CD4-positive, alpha-beta T cell (primary cell): ENCODE results near the gene PTPRN2. TPM values are rescaled to one million over a fixed set of nuclear protein-coding genes. Genes with fewer than 3 reads are reported as not detected.
"Not testable (repeated sequence)": the region's sequence is repeated elsewhere in the genome, so short reads cannot be mapped to it uniquely, and the experiment has no call there.

Experiments used
- ATAC-seq: fragments of 200-7000 bp; cut with Tn5 transposase; one replicate; pipeline ENCODE4 v1.10.0; 2022; ENCODE audit warnings: mild to moderate bottlenecking; ENCODE audit not compliant: poor library complexity
- CTCF ChIA-PET: fragments of 350-600 bp; sonication (Branson Sonifier 250); formaldehyde crosslinking; loops from one replicate; lab custom pipeline; 2021; ENCODE audit warnings: antibody characterized with exemption, inconsistent platforms; lab: Charles Lee
- POLR2A ChIA-PET: fragments of 350-600 bp; sonication (Branson Sonifier 250); formaldehyde crosslinking; loops from one replicate; lab custom pipeline; 2021; ENCODE audit warnings: antibody characterized with exemption, inconsistent platforms; lab: Charles Lee
- DNase-seq, 14 experiments: peaks; one replicate each; pipeline ENCODE4 v3.0.0-alpha.2; 2013 to 2020; ENCODE audit warnings: mixed read lengths in 2 of 14
- H3K27ac ChIP-seq, 2 donors: one replicate each; pipeline versions ENCODE4 v1.5.1 to v1.7.0; 2013; ENCODE audit warnings: low read length in 2 of 2, low read depth in 1 of 2, mild to moderate bottlenecking in 1 of 2
- H3K27me3 ChIP-seq, 2 experiments: 1 replicate in 1 of 2; 2 replicates in 1 of 2; pipeline versions ENCODE4 v1.6.1 to v1.7.0; 2013; ENCODE audit warnings: low read length in 2 of 2, control low read depth in 1 of 2, mild to moderate bottlenecking in 1 of 2, moderate library complexity in 1 of 2; ENCODE audit not compliant: insufficient read depth in 2 of 2, control insufficient read depth in 1 of 2
- H3K36me3 ChIP-seq: one replicate; pipeline ENCODE4 v1.6.1; 2013; ENCODE audit warnings: low read length, control low read depth; ENCODE audit not compliant: insufficient read depth
- H3K4me1 ChIP-seq: one replicate; pipeline ENCODE4 v1.6.1; 2013; ENCODE audit warnings: low read length, control low read depth; ENCODE audit not compliant: insufficient read depth
- H3K4me3 ChIP-seq: one replicate; pipeline ENCODE4 v1.5.1; 2013; ENCODE audit warnings: mild to moderate bottlenecking, low read length, moderate library complexity
- H3K9me3 ChIP-seq, 2 experiments: 1 replicate in 1 of 2; 2 replicates in 1 of 2; pipeline versions ENCODE4 v1.6.1 to v1.7.0; 2013; ENCODE audit warnings: low read length in 2 of 2, mild to moderate bottlenecking in 2 of 2, control low read depth in 1 of 2, moderate library complexity in 1 of 2; ENCODE audit not compliant: control insufficient read depth in 1 of 2, insufficient read depth in 1 of 2
- H3K27ac Mint-ChIP-seq: one replicate; pipeline ENCODE4 v1.8.0; 2020; ENCODE audit warnings: mixed read lengths
- H3K27me3 Mint-ChIP-seq: one replicate; pipeline ENCODE4 v1.8.0; 2021; ENCODE audit warnings: mixed read lengths
- H3K36me3 Mint-ChIP-seq: one replicate; pipeline ENCODE4 v1.8.0; 2021; ENCODE audit warnings: low read depth, mixed read lengths
- H3K4me1 Mint-ChIP-seq: one replicate; pipeline ENCODE4 v1.8.0; 2021; ENCODE audit warnings: low read depth, mixed read lengths
- H3K4me3 Mint-ChIP-seq: one replicate; pipeline ENCODE4 v1.8.0; 2020; ENCODE audit warnings: mild to moderate bottlenecking, mixed read lengths
- H3K9me3 Mint-ChIP-seq: one replicate; pipeline ENCODE4 v1.8.0; 2020; ENCODE audit warnings: mixed read lengths
- intact Hi-C, 2 experiments: fragments of 100-400 bp; cut with DNase I in 1 of 2; cut with micrococcal nuclease in 1 of 2; formaldehyde crosslinking; loops; one replicate each; pipeline versions ENCODE4 v1.15.1 to v1.9.0; 2023 to 2025; cut with DNase I, micrococcal nuclease
- total RNA-seq, 174 experiments: library from RNA in 2 of 174; stranded (reverse) in 2 of 174; gene quantifications; one replicate each; pipeline ENCODE4 v1.2.3 and lab custom pipeline; 2021 to 2026
- TF ChIP-seq, protein P1 (sequence below): fragments of 200-600 bp; IDR thresholded peaks from one replicate; pipeline ENCODE4 v1.8.0; 2022; ENCODE audit warnings: antibody characterized with exemption, mild to moderate bottlenecking

The PTPRN2 gene
- total RNA-seq, 2 experiments from 2014 or later = 0.34 to 0.44 TPM

DNA sequence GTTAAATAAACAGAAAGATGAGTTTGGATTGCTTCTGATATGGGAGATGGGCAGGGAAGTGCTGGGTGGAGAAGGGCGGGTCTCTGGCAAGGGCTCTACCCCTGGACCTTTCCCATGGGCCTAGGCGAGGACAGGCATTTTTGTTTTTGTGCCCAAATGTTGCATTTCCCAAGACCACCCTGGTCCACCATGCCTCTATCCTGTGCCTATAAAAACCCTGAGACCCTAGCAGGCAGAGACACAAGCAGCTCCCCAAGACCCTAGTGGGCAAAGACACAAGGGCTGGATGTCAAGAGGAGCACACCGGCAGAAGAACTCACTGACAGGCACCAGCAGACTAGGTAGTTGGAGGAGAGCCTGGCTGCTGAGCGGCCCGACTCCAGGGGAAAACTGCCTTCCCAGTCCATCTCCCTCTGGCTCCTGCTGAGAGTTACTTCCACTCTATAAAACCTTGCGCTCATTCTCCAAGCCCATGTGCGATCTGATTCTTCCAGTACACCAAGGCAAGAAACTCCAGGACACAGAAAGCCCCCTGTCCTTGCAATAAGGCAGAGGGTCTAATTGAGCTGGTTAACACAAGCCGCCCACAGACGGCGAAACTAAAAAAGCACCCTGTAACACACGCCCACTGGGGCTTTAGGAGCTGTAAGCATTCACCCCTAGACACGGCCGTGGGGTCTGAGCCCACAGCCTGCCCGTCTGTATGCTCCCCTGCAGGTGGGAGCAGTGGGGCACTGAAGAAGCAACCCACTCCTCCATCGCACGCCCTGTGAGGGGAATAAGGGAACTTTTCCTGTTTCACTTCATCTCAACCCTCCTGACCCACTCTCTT lies 291.4 kb downstream of the PTPRN2 start:
- peaks cover 2% of the 10 kb centered on the region for H3K9me3 Mint-ChIP-seq
- intact Hi-C loops = no loop called here
- ChIA-PET POLR2A (no interaction called here), CTCF (no interaction called here)
- DNase-seq (no peak), ATAC-seq (no peak)
- H3K27ac Mint-ChIP-seq = no peak overlapping the region
- Histone ChIP-seq H3K4me1 (no peaks in the 10 kb centered on the region), H3K27ac (no peak overlapping the region), H3K4me3 (no peak overlapping the region), H3K36me3 (no peaks in the 10 kb centered on the region), H3K9me3 (peaks cover 0 to 24% of the 10 kb centered on the region in 2 experiments), H3K27me3 (no peaks in the 10 kb centered on the region)
- no peak overlapping the region for H3K4me3 Mint-ChIP-seq
- peaks cover 8% of the 10 kb centered on the region for H3K27me3 Mint-ChIP-seq
- H3K36me3 Mint-ChIP-seq = no peaks in the 10 kb centered on the region
- H3K4me1 Mint-ChIP-seq = no peaks in the 10 kb centered on the region
- TF ChIP-seq, protein P1, sequence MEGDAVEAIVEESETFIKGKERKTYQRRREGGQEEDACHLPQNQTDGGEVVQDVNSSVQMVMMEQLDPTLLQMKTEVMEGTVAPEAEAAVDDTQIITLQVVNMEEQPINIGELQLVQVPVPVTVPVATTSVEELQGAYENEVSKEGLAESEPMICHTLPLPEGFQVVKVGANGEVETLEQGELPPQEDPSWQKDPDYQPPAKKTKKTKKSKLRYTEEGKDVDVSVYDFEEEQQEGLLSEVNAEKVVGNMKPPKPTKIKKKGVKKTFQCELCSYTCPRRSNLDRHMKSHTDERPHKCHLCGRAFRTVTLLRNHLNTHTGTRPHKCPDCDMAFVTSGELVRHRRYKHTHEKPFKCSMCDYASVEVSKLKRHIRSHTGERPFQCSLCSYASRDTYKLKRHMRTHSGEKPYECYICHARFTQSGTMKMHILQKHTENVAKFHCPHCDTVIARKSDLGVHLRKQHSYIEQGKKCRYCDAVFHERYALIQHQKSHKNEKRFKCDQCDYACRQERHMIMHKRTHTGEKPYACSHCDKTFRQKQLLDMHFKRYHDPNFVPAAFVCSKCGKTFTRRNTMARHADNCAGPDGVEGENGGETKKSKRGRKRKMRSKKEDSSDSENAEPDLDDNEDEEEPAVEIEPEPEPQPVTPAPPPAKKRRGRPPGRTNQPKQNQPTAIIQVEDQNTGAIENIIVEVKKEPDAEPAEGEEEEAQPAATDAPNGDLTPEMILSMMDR = no peak

DNA sequence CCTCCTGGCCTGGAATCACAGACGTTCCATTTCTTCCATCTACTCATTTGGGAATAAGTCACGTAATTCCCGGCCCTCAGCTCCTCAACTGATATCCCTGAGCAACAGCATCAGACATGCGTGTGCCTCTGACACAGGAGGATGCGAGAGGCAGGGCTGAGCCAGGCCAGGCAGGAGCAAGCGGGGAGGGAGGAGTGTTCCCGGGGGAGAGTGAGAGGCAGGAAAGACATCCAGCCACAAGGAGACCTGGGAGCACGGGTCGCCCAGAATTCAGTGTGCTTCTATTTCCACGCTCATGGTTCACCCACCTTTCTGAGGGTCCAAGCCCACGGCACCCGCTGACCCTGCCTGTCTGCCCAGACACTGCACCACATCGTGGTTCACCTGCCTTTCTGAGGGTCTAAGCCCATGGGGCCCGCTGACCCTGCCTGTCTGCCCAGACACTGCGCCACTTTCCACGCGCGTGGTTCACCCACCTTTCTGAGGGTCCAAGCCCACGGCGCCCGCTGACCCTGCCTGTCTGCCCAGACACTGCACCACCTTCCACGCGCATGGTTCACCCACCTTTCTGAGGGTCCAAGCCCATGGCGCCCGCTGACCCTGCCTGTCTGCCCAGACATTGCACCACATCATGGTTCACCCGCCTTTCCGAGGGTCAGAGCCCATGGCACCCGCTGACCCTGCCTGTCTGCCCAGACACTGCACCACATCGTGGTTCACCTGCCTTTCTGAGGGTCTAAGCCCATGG lies 293.0 kb downstream of the PTPRN2 start:
- not testable (repeated sequence) for DNase-seq

DNA sequence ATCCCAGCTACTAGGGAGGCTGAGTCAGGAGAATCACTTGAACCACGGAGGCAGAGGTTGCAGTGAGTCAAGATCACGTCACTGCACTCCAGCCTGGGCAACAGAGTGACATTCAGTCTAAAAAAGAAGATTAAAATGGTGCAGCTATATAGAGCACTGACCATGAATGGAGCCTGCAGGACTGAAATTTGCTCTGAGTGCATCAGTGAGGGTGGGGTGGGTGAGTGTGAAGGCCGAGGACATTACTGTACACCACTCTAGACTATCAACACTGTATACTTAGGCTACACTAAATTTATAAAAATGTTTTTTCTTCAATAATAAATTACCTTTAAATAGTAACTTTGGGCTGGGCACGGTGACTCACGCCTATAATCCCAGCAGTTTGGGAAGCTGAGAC lies 294.7 kb downstream of the PTPRN2 start:
- POLR2A ChIA-PET = no interaction called here
- no peak for DNase-seq
- H3K4me3 ChIP-seq = no peak overlapping the region
- Mint-ChIP-seq H3K27ac (no peak overlapping the region), H3K4me3 (no peak overlapping the region), H3K36me3 (peaks cover 6% of the 10 kb centered on the region), H3K27me3 (no peaks in the 10 kb centered on the region), H3K9me3 (peaks cover 12% of the 10 kb centered on the region), H3K4me1 (no peaks in the 10 kb centered on the region)
- no peak overlapping the region for H3K27ac ChIP-seq
- TF ChIP-seq, protein P1 = no peak
- no peak for ATAC-seq
- CTCF ChIA-PET = no interaction called here
- intact Hi-C loops = no loop called here
- H3K9me3 ChIP-seq = peaks cover 15 to 35% of the 10 kb centered on the region in 2 experiments
- no peaks in the 10 kb centered on the region for H3K4me1 ChIP-seq
- no peaks in the 10 kb centered on the region for H3K27me3 ChIP-seq
- no peaks in the 10 kb centered on the region for H3K36me3 ChIP-seq

More for the DNA sequence above, 293.0 kb downstream of the PTPRN2 start:
- H3K9me3 Mint-ChIP-seq, H3K27me3 Mint-ChIP-seq, POLR2A ChIA-PET, intact Hi-C loops, CTCF ChIA-PET, H3K36me3 Mint-ChIP-seq, H3K36me3 ChIP-seq, H3K27ac Mint-ChIP-seq, H3K27me3 ChIP-seq, ATAC-seq, H3K4me3 ChIP-seq, H3K4me3 Mint-ChIP-seq, H3K4me1 ChIP-seq, H3K4me1 Mint-ChIP-seq, H3K27ac ChIP-seq: not testable (repeated sequence)
- H3K9me3 ChIP-seq = peaks cover 5 to 33% of the 10 kb centered on the region in 2 experiments
